T-cell (primary cell): Measurements from ENCODE around the gene GJA3. TPM values are rescaled to one million over a fixed set of nuclear protein-coding genes. Genes with fewer than 3 reads are reported as not detected.

Experiments used
- ATAC-seq, 4 experiments: fragments of 200-7000 bp in 3 of 4; fragments of 150-1000 bp in 1 of 4; cut with Tn5 transposase; replicated peaks in 1 of 4; 1 replicate in 3 of 4; 2 replicates in 1 of 4; pipeline ENCODE4 v1.10.0; 2021; ENCODE audit warnings: moderate library complexity in 3 of 4, mild to moderate bottlenecking in 2 of 4, moderate number of reproducible peaks in 1 of 4
- CTCF ChIA-PET, 2 donors: fragments of 300-600 bp; sonication (Branson Sonifier 250); formaldehyde crosslinking; loops; one replicate each; lab custom pipeline; 2022; ENCODE audit warnings: antibody characterized with exemption in 2 of 2; lab: Charles Lee
- POLR2A ChIA-PET, 2 donors: fragments of 300-600 bp; sonication (Branson Sonifier 250); formaldehyde crosslinking; loops; one replicate each; lab custom pipeline; 2022; ENCODE audit warnings: antibody characterized with exemption in 2 of 2; lab: Charles Lee
- DNase-seq, 35 experiments: peaks; one replicate each; pipeline versions ENCODE4 v3.0.0 to v3.0.0-alpha.2; 2013 to 2023
- H3K27ac ChIP-seq: one replicate; pipeline ENCODE4 v1.5.1; 2013; ENCODE audit warnings: low read length
- H3K27me3 ChIP-seq, 2 experiments: replicated peaks in 1 of 2; 1 replicate in 1 of 2; 2 replicates in 1 of 2; pipeline versions ENCODE4 v1.6.1 to v1.7.0; 2013; ENCODE audit warnings: low read length in 1 of 2, mixed read lengths in 1 of 2; ENCODE audit not compliant: control insufficient read depth in 2 of 2, insufficient read depth in 2 of 2; ENCODE audit errors: extremely low read depth in 1 of 2
- H3K36me3 ChIP-seq, 2 donors: 1 replicate in 1 of 2; 2 replicates in 1 of 2; pipeline versions ENCODE4 v1.6.1 to v1.7.0; 2013; ENCODE audit warnings: low read length in 1 of 2; ENCODE audit not compliant: control insufficient read depth in 2 of 2, insufficient read depth in 1 of 2; ENCODE audit errors: extremely low read depth in 1 of 2
- H3K4me1 ChIP-seq, 2 experiments: 1 replicate in 1 of 2; 2 replicates in 1 of 2; pipeline versions ENCODE4 v1.6.1 to v1.7.0; 2013; ENCODE audit warnings: low read length in 2 of 2, mixed read lengths in 1 of 2; ENCODE audit not compliant: insufficient read depth in 2 of 2, control insufficient read depth in 1 of 2; ENCODE audit errors: extremely low read depth in 1 of 2
- H3K4me3 ChIP-seq, 2 donors: 1 replicate in 1 of 2; 2 replicates in 1 of 2; pipeline versions ENCODE4 v1.5.1 to v1.7.0; 2013; ENCODE audit warnings: mild to moderate bottlenecking in 2 of 2, low read length in 1 of 2, moderate library complexity in 1 of 2; ENCODE audit not compliant: control insufficient read depth in 1 of 2; ENCODE audit errors: extremely low read depth in 1 of 2
- H3K9me3 ChIP-seq: 2 replicates; pipeline ENCODE4 v1.7.0; 2013
- H3K27ac Mint-ChIP-seq, 2 donors: one replicate each; pipeline ENCODE4 v1.8.0; 2020 to 2021; ENCODE audit warnings: mild to moderate bottlenecking in 2 of 2, mixed read lengths in 2 of 2
- H3K27me3 Mint-ChIP-seq, 2 donors: one replicate each; pipeline ENCODE4 v1.8.0; 2021 to 2022; ENCODE audit warnings: mixed read lengths in 2 of 2
- H3K36me3 Mint-ChIP-seq: one replicate; pipeline ENCODE4 v1.8.0; 2021; ENCODE audit warnings: mixed read lengths
- H3K4me1 Mint-ChIP-seq, 3 donors: one replicate each; pipeline ENCODE4 v1.8.0; 2020 to 2022; ENCODE audit warnings: mixed read lengths in 3 of 3, mild to moderate bottlenecking in 1 of 3
- H3K4me3 Mint-ChIP-seq, 3 donors: one replicate each; pipeline ENCODE4 v1.8.0; 2020 to 2022; ENCODE audit warnings: mild to moderate bottlenecking in 3 of 3, mixed read lengths in 3 of 3, moderate library complexity in 3 of 3
- H3K9me3 Mint-ChIP-seq, 3 donors: one replicate each; pipeline ENCODE4 v1.8.0; 2020 to 2022; ENCODE audit warnings: mixed read lengths in 3 of 3
- WGBS: methylation state at CpG from one replicate; pipeline ENCODE4 v1.1.5; 2013; ENCODE audit warnings: missing lambda C conversion rate; ENCODE audit not compliant: insufficient coverage; 5-methylcytosine and 5-hydroxymethylcytosine counted together
- total RNA-seq, 35 experiments: library from RNA in 6 of 35; stranded (reverse) in 6 of 35; fragments of 120-200 nt in 1 of 35; gene quantifications; one replicate each; pipeline versions ENCODE4 v1.2.1 to v1.2.4 and lab custom pipeline; 2013 to 2026

Gene GJA3
- total RNA-seq, 5 donors from 2014 or later (not counting 1 experiment from before 2014, with no cell fraction given), result 0.10 to 0.93 (median 0.42) TPM

- CTCF ChIA-PET, result no interaction called here
- peaks cover 28 to 67% of the 10 kb centered on the region in 2 donors for H3K27me3 Mint-ChIP-seq
These were observed 11.1 kb downstream of the GJA3 start for GRCh38 chr13:20149762-20150161.

GRCh38 chr13:20148501-20149183 is 12.2 kb downstream of the GJA3 start:
- Histone ChIP-seq H3K27ac (no peak overlapping the region), H3K27me3 (peaks cover 5 to 55% of the 10 kb centered on the region in 2 experiments), H3K36me3 (no peaks in the 10 kb centered on the region), H3K4me1 (no peaks in the 10 kb centered on the region), H3K9me3 (no peaks in the 10 kb centered on the region), H3K4me3 (no peak overlapping the region)
- CTCF ChIA-PET, result interaction anchor here in 1 of 2 donors (0.6 kb wide), 1 partner anchor 261 kb away, joined by 6 read pairs; no protein-coding TSS in a partner anchor
- Mint-ChIP-seq H3K4me1 (peaks cover 0 to 6% (median 0%) of the 10 kb centered on the region in 3 donors), H3K27ac (no peak overlapping the region), H3K36me3 (no peaks in the 10 kb centered on the region), H3K27me3 (peaks cover 37 to 76% of the 10 kb centered on the region in 2 donors), H3K9me3 (no peaks in the 10 kb centered on the region), H3K4me3 (no peak overlapping the region)
- POLR2A ChIA-PET, result no interaction called here
- no peak for ATAC-seq
- no peak for DNase-seq
- 90% methylated on average over 11 of the region's 16 CpGs for WGBS

More at GRCh38 chr13:20149762-20150161, 11.1 kb downstream of the GJA3 start:
- no peak overlapping the region for H3K27ac Mint-ChIP-seq
- Histone ChIP-seq H3K4me1 (no peaks in the 10 kb centered on the region), H3K27me3 (peaks cover 5 to 48% of the 10 kb centered on the region in 2 experiments), H3K9me3 (no peaks in the 10 kb centered on the region), H3K4me3 (no peak overlapping the region), H3K36me3 (no peaks in the 10 kb centered on the region), H3K27ac (no peak overlapping the region)
- peaks cover 0 to 6% (median 0%) of the 10 kb centered on the region in 3 donors for H3K4me1 Mint-ChIP-seq
- ATAC-seq (no peak), DNase-seq (no peak)
- POLR2A ChIA-PET, result interaction anchor here in 1 of 2 donors (0.5 kb wide), 1 partner anchor 137 kb away, joined by 3 read pairs; no protein-coding TSS in a partner anchor
- 76% methylated on average over 9 of the region's 9 CpGs for WGBS
- H3K9me3 Mint-ChIP-seq, result no peaks in the 10 kb centered on the region
- H3K4me3 Mint-ChIP-seq, result no peak overlapping the region
- H3K36me3 Mint-ChIP-seq, result no peaks in the 10 kb centered on the region

GRCh38 chr13:20146381-20146780 is 14.5 kb downstream of the GJA3 start:
- Mint-ChIP-seq H3K4me3 (no peak overlapping the region), H3K36me3 (no peaks in the 10 kb centered on the region), H3K4me1 (peaks cover 3 to 16% (median 5%) of the 10 kb centered on the region in 3 donors), H3K27me3 (peaks cover 47 to 86% of the 10 kb centered on the region in 2 donors), H3K27ac (no peak overlapping the region), H3K9me3 (no peaks in the 10 kb centered on the region)
- peaks cover 0 to 3% of the 10 kb centered on the region in 2 experiments for H3K4me1 ChIP-seq
- no peak overlapping the region for H3K27ac ChIP-seq
- no peak for DNase-seq
- no peak for ATAC-seq
- H3K36me3 ChIP-seq, result no peaks in the 10 kb centered on the region
- WGBS, result 89% methylated on average over 1 of the region's 1 CpG
- H3K4me3 ChIP-seq, result no peak overlapping the region
- POLR2A ChIA-PET, result no interaction called here
- H3K9me3 ChIP-seq, result no peaks in the 10 kb centered on the region
- CTCF ChIA-PET, result no interaction called here
- peaks cover 5 to 63% of the 10 kb centered on the region in 2 experiments for H3K27me3 ChIP-seq

GRCh38 chr13:20145521-20145920 is 15.3 kb downstream of the GJA3 start:
- 62% methylated on average over 7 of the region's 7 CpGs for WGBS
- no peak for ATAC-seq
- Mint-ChIP-seq H3K9me3 (no peaks in the 10 kb centered on the region), H3K27ac (no peak overlapping the region), H3K36me3 (no peaks in the 10 kb centered on the region), H3K4me1 (peaks cover 3 to 16% (median 5%) of the 10 kb centered on the region in 3 donors), H3K4me3 (no peak overlapping the region), H3K27me3 (peaks cover 52 to 87% of the 10 kb centered on the region in 2 donors)
- Histone ChIP-seq H3K27me3 (peaks cover 5 to 59% of the 10 kb centered on the region in 2 experiments), H3K4me3 (no peak overlapping the region), H3K36me3 (no peaks in the 10 kb centered on the region), H3K4me1 (peaks cover 0 to 3% of the 10 kb centered on the region in 2 experiments), H3K27ac (no peak overlapping the region), H3K9me3 (no peaks in the 10 kb centered on the region)
- CTCF ChIA-PET, result no interaction called here
- POLR2A ChIA-PET, result no interaction called here
- no peak for DNase-seq

- H3K27ac ChIP-seq, result no peak overlapping the region
- peaks cover 3 to 10% (median 5%) of the 10 kb centered on the region in 3 donors for H3K4me1 Mint-ChIP-seq
- ChIA-PET POLR2A (no interaction called here), CTCF (interaction anchor here in 1 of 2 donors (0.5 to 1.4 kb wide), 2 partner anchors 17 to 20 kb away, joined by 3 read pairs; no protein-coding TSS in a partner anchor)
- H3K9me3 Mint-ChIP-seq, result no peaks in the 10 kb centered on the region
- ATAC-seq (no peak), DNase-seq (no peak)
- 78% methylated on average over 10 of the region's 12 CpGs for WGBS
- H3K27ac Mint-ChIP-seq, result no peak overlapping the region
- no peaks in the 10 kb centered on the region for H3K9me3 ChIP-seq
- H3K4me3 ChIP-seq, result no peak overlapping the region
- no peak overlapping the region for H3K4me3 Mint-ChIP-seq
- H3K27me3 ChIP-seq, result peaks cover 3 to 52% of the 10 kb centered on the region in 2 experiments
- H3K36me3 ChIP-seq, result no peaks in the 10 kb centered on the region
- peaks cover 42 to 79% of the 10 kb centered on the region in 2 donors for H3K27me3 Mint-ChIP-seq
- H3K4me1 ChIP-seq, result peaks cover 0 to 3% of the 10 kb centered on the region in 2 experiments
- H3K36me3 Mint-ChIP-seq, result no peaks in the 10 kb centered on the region
These were observed 16.6 kb downstream of the GJA3 start for GRCh38 chr13:20144141-20144850.

- Histone ChIP-seq H3K4me3 (no peak overlapping the region), H3K27ac (no peak overlapping the region), H3K9me3 (no peaks in the 10 kb centered on the region), H3K27me3 (peaks cover 3 to 43% of the 10 kb centered on the region in 2 experiments), H3K4me1 (peaks cover 0 to 3% of the 10 kb centered on the region in 2 experiments), H3K36me3 (no peaks in the 10 kb centered on the region)
- 85% methylated on average over 28 of the region's 30 CpGs for WGBS
- H3K27me3 Mint-ChIP-seq, result peaks cover 37 to 74% of the 10 kb centered on the region in 2 donors
- peak in 1 of 4 experiments; percentile 60 for ATAC-seq
- no peaks in the 10 kb centered on the region for H3K36me3 Mint-ChIP-seq
- no peak for DNase-seq
- H3K4me1 Mint-ChIP-seq, result peaks cover 3 to 10% (median 5%) of the 10 kb centered on the region in 3 donors
- ChIA-PET CTCF (interaction anchor here in 1 of 2 donors (1.4 kb wide), 1 partner anchor 21 kb away, joined by 3 read pairs; no protein-coding TSS in a partner anchor), POLR2A (no interaction called here)
- H3K27ac Mint-ChIP-seq, result no peak overlapping the region
- H3K9me3 Mint-ChIP-seq, result no peaks in the 10 kb centered on the region
- peak overlapping the region in 1 of 3 donors; percentile 40 for H3K4me3 Mint-ChIP-seq
These were observed 17.8 kb downstream of the GJA3 start for GRCh38 chr13:20142927-20143480.
